GM12891 (cell line): Measurements from ENCODE around the gene OGG1.

Experiments used
- POLR2A ChIP-seq: IDR thresholded peaks from 2 replicates; pipeline ENCODE4 v1.6.1; 2011; ENCODE audit warnings: low read depth, low read length, control low read depth
- POLR2AphosphoS5 ChIP-seq: IDR thresholded peaks from 2 replicates; pipeline ENCODE4 v1.6.1; 2011; ENCODE audit warnings: low read depth, low read length, control low read depth
- POU2F2 ChIP-seq: IDR thresholded peaks from 2 replicates; pipeline ENCODE4 v1.6.1; 2011; ENCODE audit warnings: low read depth, mild to moderate bottlenecking, control low read depth, low read length, moderate library complexity
- SPI1 ChIP-seq: IDR thresholded peaks from 2 replicates; pipeline ENCODE4 v1.6.1; 2011; ENCODE audit warnings: low read depth, low read length, control low read depth
- TAF1 ChIP-seq: IDR thresholded peaks from 2 replicates; pipeline ENCODE4 v1.6.1; 2011; ENCODE audit warnings: low read depth, low read length, control low read depth

DNA sequence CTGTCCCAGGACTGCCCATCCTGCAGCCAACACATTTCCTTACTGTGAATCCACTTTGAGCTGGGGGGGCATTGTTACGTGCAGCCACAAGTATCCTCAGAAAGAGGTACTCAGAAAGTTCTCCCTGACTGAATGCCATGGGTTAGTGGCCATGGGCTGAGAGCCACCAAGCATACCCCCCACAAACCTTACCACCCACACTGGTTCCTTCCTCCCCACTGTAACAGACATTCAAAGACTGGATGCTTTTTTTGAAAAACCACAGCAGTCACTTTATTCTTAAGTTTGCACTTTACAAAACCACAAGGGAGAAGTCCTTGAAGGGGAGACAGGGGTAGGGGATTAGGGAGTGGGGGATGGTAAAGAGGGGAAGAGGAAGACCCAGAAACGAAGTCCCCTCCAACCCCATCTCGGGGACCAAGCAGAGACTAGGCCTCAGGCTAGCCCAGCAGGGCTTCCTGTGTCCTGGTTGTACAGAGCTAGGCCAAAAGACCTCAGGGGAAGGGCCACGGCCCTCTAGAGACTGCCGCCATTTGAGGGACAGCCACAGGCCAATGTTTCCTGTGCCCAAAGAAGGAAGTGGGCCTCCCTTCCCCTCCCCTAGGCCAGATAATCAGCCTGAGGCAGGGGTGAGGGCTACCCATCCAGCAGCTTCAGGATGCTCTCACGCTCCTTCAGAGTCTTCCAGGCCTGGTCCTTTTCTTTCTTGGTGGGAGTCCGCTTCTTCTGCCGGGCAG, 30.1 kb downstream of the OGG1 start:
- no peak for TF ChIP-seq TAF1
- TF ChIP-seq POLR2AphosphoS5, result no peak
- 0 out of 2 replicates have a peak, but pooled peaks have one; percentile 44 for TF ChIP-seq POLR2A
- TF ChIP-seq SPI1, result peak; percentile 58
- no peak for TF ChIP-seq POU2F2
